HEK293 (cell line): Measurements from ENCODE around the gene FBXO10.

Experiments
- CTCF ChIP-seq: fragments of 450-650 bp; formaldehyde crosslinking; IDR thresholded peaks from 2 replicates; pipeline ENCODE4 v1.5.1; 2016; ENCODE audit warnings: missing biosample characterization, missing genetic modification characterization
- EGR2 ChIP-seq: fragments of 450-650 bp; formaldehyde crosslinking; IDR thresholded peaks from 2 replicates; pipeline ENCODE4 v1.5.1; 2016; ENCODE audit warnings: low read depth, missing biosample characterization, missing genetic modification characterization
- MEIS1 ChIP-seq: sonication (generic); formaldehyde crosslinking; IDR thresholded peaks from 2 replicates; pipeline ENCODE4 v1.8.1; 2022; ENCODE audit warnings: missing genetic modification reagents, mild to moderate bottlenecking, borderline replicate concordance
- TCF7L2 ChIP-seq: IDR thresholded peaks from 2 replicates; pipeline ENCODE4 v1.6.1; 2011; ENCODE audit warnings: low read depth, mild to moderate bottlenecking, inconsistent platforms, low read length, moderate library complexity, borderline replicate concordance
- ZNF280D ChIP-seq: fragments of 450-650 bp; formaldehyde crosslinking; IDR thresholded peaks from 2 replicates; pipeline ENCODE4 v1.5.1; 2016; ENCODE audit warnings: missing biosample characterization, missing genetic modification characterization
- ZNF350 ChIP-seq: fragments of 450-650 bp; formaldehyde crosslinking; IDR thresholded peaks from 2 replicates; pipeline ENCODE4 v1.5.0; 2017; ENCODE audit warnings: missing biosample characterization, mild to moderate bottlenecking, missing genetic modification characterization
- ZNF555 ChIP-seq: fragments of 450-650 bp; formaldehyde crosslinking; conservative IDR thresholded peaks from 2 replicates; pipeline ENCODE4 v1.5.1; 2017; ENCODE audit warnings: missing biosample characterization, mild to moderate bottlenecking, missing genetic modification characterization, inconsistent platforms

- TF ChIP-seq TCF7L2: no peak
- TF ChIP-seq CTCF (tag by site-specific recombination): no peak
- TF ChIP-seq EGR2 (tag by site-specific recombination): no peak
- no peak for TF ChIP-seq ZNF280D
- no peak for TF ChIP-seq ZNF555 (tag by site-specific recombination)
- no peak for TF ChIP-seq ZNF350 (tag by site-specific recombination)
- TF ChIP-seq MEIS1 (CRISPR knock-in tag): no peak
Observed at GRCh38 chr9:37496020-37496419, 80.2 kb downstream of the FBXO10 start.
